GM19324 (cell line): ENCODE measurements around the gene GARIN5B.
"Not testable (repeated sequence)": the region's sequence is repeated elsewhere in the genome, so short reads cannot be mapped to it uniquely, and the experiment has no call there.

Source experiments
- ATAC-seq: cut with Tn5 transposase; IDR thresholded peaks from one replicate; pipeline ENCODE4 v1.9.1; 2021; ENCODE audit warnings: mild to moderate bottlenecking, moderate library complexity; ENCODE audit not compliant: unreplicated experiment, low FRiP score

Gene GARIN5B

GRCh38 chr19:55329791-55330190, 33.3 kb downstream of the GARIN5B start:
- ATAC-seq: not testable (repeated sequence)

GRCh38 chr19:55328774-55329318, 34.2 kb downstream of the GARIN5B start:
- ATAC-seq: not testable (repeated sequence)

GRCh38 chr19:55325172-55325571, 37.9 kb downstream of the GARIN5B start, which contains the start of gene TMEM150B:
TMEM150B (minus strand) TSS chr19:55325341; CDS start chr19:55321036, 4,305 bp downstream.
- ATAC-seq: no peak

- ATAC-seq: no peak
Observed at GRCh38 chr19:55324662-55325061, 38.4 kb downstream of the GARIN5B start.

GRCh38 chr19:55322204-55322885, 40.7 kb downstream of the GARIN5B start:
- ATAC-seq: no peak

- ATAC-seq: no peak
Observed at GRCh38 chr19:55321466-55322137, 41.5 kb downstream of the GARIN5B start.

- ATAC-seq: no peak
Observed at GRCh38 chr19:55320844-55321419, 42.1 kb downstream of the GARIN5B start.

- ATAC-seq: no peak
Observed at GRCh38 chr19:55319785-55320184, 43.3 kb downstream of the GARIN5B start.

- ATAC-seq: no peak
Observed at GRCh38 chr19:55316646-55317045, 46.4 kb downstream of the GARIN5B start.

GRCh38 chr19:55315956-55316525, 47.0 kb downstream of the GARIN5B start:
- ATAC-seq: no peak

- ATAC-seq: no peak
Observed at GRCh38 chr19:55314396-55314795, 48.7 kb downstream of the GARIN5B start.

- no peak for ATAC-seq
Observed at GRCh38 chr19:55312621-55313512, 50.2 kb downstream of the GARIN5B start.

- ATAC-seq: no peak
Observed at GRCh38 chr19:55311797-55312196, 51.3 kb downstream of the GARIN5B start.

- no peak for ATAC-seq
Observed at GRCh38 chr19:55311397-55311796, 51.7 kb downstream of the GARIN5B start.

- no peak for ATAC-seq
Observed at GRCh38 chr19:55310498-55310897, 52.6 kb downstream of the GARIN5B start.

GRCh38 chr19:55309448-55309847, 53.6 kb downstream of the GARIN5B start:
- no peak for ATAC-seq

GRCh38 chr19:55308281-55308680, 54.8 kb downstream of the GARIN5B start:
- ATAC-seq: no peak

- no peak for ATAC-seq
Observed at GRCh38 chr19:55306712-55307111, 56.3 kb downstream of the GARIN5B start.

- no peak for ATAC-seq
Observed at GRCh38 chr19:55305983-55306562, 57.0 kb downstream of the GARIN5B start.

GRCh38 chr19:55305491-55305890, 57.6 kb downstream of the GARIN5B start:
- no peak for ATAC-seq
